GM11168 (cell line): ENCODE data around the gene RAP2C.

Source experiments
- in situ Hi-C: fragments of 300-500 bp; cut with MboI; formaldehyde crosslinking; loops from one replicate; pipeline ENCODE4 v1.12.0; 2022; ENCODE audit warnings: low sequenced_read_pairs; ENCODE audit not compliant: unreplicated experiment

The RAP2C gene

DNA sequence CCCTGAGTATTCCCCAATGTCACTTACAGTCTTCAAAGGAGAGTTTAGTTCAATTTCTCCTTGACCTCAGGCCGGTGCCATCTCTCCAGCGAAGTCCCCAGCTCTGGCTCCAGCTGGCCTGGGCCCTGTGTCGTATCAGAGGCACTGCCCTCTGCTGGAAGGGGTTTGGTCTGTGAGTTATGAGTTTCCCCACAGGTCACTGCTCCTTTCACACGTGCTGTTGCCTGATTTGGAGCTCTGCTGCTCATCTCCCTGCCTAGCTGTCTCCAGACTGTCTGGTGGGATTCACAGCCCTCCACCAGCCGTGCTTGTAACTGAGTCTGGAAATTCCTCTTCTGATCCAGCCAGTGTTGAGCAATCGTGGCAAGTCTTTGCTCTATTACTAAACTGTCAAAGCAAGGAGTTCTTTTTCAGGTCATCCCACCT lies at the start of gene RAP2C:
Gene RAP2C (minus strand): TSS at position 105 of the 426 bp plus-strand sequence. CDS start 2,179 bp downstream, outside the sequence.
- in situ Hi-C loops: loop anchor here (25.0 kb wide), 2 partner anchors 132 to 382 kb away; no protein-coding TSS in a partner anchor

DNA sequence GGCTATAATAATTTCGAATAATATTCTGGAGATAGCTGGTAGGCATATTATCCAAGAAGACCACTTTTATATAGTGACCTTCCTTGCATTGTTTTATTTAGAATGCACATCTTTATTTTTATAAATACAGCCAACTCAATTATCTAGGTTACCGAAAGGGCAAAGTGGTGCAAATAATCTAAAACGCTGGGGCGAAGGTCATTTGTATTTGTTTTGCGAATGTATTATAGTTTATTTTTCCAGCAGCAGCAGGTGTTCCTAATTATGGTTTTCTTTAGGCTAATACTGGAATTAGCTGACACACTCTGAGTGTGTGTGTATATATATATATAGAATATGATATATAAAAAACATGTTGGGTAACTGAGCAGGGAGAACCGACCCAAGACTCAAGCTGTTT lies 48.1 kb upstream of the RAP2C start:
- in situ Hi-C loops: no loop called here

DNA sequence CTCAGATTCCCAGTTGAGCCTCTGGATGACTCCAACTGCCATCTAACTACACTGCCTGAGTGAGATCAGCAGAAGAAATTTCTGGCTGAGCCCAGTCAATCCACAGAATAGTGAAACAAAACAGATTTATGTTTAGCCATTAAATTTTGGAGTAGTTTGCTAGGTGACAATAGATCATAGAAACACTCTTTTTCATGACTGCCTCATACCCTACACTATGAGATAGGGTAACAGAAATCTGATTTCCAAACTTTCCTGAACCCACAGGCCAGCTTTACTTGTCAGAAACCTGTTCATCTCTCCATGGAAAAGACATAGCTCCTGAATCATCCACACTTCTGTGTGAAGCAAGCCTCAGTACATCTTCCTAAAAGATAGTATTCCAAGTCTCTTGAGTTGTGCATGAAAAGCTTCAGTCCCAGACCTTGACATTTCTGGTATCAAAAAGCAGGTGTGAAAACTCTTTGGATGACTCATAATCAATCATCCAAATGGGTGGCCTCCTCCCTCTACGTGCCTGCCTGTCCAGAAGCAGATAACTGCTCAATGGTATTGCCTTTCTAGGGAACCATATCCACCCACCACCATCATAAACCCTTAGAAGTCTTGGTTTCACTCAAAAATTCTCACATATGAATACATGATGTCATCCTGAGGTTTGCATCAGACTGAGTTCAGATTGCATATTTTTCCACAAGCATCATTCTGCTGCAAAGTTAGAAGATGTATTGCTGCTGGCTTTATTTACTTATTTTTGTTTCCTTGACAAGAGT lies 47.5 kb upstream of the RAP2C start:
- in situ Hi-C loops: no loop called here

DNA sequence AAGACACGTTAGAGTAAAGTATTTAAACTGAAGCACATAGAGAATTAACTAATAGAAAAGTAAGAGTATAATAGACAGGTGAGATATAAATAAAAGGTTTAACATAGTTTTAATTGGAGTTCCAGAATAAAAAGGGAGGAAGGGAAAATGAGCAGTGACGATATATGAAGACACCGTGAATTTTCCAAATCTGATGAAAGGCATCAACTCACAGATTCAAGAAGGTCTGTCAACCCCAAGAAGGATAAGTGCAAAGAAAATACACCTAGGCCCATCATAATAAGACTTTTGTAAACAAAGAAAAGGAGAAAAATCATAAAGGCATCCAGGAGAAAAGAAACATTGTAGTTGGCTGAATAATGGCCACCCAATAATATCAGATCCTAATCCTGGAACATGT lies 43.9 kb upstream of the RAP2C start:
- in situ Hi-C loops: no loop called here

DNA sequence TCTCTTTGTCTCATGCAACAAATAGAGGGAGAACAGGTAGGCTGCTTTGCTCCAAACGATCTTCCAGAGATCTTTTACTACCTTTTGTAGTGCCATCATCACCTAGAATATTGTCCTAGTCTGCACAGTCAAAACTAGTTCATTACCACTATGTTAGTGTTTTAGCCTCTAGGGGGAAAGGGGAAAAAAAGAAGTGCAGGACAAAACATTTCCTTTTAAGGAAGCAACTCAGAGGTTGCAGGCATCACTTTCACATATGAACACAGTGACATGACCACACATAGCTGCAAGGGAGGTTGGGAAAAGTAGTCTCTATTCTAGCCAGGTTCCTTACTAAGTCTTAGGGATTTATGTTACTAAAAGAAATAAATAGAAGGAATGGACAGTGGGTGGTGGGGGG lies 39.3 kb upstream of the RAP2C start:
- in situ Hi-C loops: no loop called here

DNA sequence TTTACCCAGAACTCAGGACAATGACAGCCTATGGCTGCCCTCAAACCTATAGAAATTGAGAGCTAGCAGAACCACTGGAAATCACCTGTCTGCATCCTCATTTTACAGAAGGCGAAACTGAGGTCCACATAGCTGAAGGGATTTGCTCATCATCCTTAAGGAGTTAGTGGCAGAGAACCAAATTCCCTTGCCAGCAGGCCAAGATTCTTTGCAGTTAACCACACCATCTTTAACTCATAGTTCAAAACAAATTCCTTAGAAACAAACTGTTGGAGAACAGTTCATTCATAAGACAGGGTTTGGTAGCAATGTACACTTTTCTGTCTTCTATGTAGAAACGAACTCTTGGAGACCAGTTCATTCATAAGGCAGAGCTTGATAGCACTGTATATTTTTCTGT lies 37.9 kb upstream of the RAP2C start:
- in situ Hi-C loops: no loop called here

DNA sequence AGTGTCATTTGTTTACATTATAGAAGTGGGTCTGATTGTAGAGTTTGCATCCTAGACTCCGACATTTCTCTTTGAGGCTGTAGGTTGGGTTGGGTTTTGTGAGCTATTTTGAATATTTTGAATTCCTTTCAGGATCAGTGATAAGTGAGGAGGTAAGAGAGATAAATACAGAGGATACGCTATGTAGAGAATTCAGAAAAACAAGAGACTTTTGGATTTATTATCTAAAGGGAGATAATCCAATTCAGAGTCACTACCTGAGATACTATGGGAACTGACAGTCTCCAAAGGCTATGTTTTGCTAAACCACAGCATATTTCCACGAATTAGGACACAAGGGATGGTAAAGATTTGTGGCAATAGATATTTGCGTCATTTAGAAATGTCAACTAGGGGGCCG lies 16.9 kb upstream of the RAP2C start:
- in situ Hi-C loops: no loop called here

DNA sequence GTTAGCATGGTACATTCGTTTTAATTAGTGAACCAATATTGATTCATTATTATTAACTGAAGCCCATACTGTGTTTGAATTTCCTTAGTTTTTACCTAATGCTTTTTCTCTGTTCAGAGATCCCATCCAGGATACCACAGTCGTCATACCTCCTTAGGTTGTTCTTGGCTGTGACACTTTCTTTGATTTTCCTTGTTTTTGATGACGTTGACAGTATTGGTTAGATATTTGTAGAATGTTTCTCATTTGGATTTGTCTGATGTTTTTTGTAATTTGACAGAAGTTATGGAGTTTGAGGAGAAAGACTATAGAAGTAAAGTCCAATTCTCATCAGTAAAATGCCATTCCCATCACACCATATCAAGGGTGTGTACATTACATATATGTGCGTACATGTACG lies 16.2 kb upstream of the RAP2C start:
- in situ Hi-C loops: no loop called here

DNA sequence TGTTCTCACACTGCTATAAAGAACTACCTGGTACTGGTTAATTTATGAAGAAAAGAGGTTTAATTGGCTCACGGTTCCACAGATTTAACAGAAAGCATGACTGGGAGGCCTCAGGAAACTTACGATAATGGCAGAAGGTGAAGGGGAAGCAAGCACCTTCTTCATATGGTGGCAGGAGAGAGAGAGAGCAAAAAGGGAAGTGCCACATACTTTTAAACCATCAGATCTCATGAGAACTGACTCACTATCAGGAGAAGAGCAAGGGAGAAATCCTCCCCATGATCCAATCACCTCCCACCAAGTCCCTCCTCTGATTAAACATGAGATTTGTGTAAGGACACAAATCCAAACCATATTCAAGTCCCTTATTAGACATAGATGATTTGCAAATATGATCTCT lies 12.3 kb upstream of the RAP2C start:
- in situ Hi-C loops: no loop called here

DNA sequence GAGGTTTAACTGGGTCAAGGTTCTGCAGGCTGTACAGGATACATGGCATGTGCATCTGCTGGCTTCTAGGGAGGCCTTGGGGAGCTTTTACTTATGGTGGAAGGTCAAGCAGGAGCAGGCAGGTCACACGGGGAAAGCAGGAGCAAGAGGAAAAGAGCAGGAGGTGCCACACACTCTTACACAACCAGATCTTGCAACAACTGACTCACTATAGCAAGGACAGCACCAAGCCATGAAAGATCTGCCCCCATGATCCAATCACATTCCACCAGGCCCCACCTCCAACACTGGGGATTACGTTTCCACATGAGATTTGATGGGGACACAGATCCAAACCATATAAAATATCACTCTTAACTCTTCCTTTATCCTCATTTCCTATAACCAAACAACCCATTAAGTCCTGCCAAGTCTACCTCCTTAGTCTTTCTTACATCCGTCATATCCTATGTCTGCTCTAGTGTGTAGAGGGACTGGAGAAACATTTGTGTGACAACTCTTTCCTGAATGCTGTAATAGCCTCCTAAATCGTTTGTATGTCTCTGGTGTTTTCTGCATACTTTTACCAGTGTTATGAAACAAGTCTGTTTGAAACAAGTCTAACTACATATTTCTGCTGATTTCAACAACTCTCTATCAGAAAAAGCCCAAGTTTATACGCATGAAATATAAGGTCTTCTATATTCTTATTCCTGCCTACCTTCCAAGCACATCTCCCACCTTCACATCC lies 8.3 kb upstream of the RAP2C start:
- in situ Hi-C loops: no loop called here

DNA sequence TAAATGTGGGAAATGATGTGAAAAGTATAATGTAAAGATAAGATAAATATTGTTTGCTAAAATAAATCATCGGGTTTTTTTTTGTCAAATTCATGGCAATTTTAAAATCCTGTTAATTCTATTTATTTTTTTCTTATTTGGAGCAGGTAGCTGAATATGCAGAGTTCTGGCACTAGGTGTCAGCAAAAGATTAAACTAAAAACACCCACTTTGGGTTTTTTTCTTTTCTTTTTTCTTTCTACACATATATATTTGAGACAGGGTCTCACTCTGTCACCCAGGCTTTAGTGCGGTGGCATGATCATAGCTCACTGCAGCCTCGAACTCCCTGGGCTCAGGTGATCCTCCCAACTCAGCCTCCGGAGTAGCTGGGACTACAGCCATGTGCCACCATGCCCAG lies 6.9 kb upstream of the RAP2C start:
- in situ Hi-C loops: no loop called here

DNA sequence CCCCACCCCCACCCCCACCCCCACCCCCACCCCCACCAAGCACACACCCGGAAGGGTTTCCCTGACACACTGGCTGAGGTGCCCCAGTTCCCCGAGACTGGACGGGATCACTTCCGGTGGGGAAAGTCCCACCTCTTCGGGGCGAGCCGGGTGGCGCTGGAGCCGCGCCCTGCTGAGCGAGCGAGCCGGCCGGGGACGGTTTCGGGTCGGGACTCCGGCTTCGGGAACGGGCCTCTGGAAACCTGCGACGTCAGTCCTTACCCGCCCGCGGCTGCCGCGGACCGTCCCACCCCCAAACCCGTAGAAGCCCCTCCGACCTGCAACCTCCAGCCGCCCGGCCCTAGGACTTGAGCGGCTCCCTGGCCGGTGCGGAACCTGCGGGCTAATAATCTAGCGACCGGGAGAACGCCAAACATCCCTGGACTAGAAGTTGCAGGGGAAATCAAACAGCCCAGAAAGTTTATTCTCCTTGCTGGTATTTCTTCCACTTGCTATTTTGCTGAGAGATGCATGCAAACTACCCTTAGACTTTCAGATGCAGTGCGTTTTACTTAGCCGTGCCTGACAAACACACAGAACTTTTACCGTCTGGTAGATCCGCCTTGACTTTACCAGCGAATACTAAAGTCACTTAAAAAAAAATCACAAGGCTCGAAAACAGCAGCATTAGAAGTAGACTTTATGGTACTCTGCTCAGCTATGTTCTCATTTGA lies 991 bp downstream of the RAP2C start:
- in situ Hi-C loops: loop anchor here (25.0 kb wide), 2 partner anchors 131 to 381 kb away; no protein-coding TSS in a partner anchor

DNA sequence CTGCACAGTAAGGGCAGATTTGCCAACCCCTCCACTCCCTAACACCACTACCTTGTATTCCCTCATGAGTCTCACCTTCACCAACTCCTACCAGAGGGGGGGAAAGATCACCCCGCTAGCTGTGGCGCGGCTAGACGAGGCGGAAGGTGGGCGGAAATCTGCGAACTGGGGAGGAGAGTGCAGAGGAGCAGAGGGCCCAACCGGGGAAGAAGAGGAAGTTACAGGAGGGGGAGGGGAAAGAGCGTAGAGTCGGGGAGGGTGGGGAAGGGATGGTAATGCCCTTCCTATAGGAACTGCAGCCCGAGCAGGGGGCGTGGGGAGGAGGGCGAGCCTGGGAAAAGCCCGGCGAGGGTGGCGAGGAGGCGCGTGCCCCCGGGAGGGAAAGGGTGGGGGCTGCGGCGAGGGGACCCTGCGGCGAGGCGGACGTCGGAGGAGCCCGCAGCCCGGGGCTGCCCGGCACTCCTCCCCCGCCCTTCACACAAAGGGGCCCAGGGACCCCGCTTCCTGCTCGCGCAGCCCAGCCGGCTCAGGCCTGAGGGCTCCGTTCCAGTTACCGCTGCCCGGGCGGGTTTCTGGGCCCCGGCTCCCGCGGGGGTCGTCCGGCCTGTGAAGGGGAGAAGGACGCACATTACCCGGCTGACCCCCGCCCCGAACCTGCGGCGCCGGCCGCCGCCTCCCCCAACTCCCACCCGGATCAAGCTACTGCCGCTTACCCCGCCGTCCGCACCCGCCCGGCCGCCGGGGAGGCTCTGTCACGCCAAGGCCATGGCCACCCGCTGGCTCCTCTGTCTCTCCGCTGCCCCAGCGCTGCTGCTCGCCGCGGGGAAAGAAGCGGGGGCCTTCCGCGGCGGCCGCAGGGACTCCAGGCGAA lies 1.8 kb downstream of the RAP2C start:
- in situ Hi-C loops: loop anchor here (25.0 kb wide), 2 partner anchors 130 to 380 kb away; no protein-coding TSS in a partner anchor

DNA sequence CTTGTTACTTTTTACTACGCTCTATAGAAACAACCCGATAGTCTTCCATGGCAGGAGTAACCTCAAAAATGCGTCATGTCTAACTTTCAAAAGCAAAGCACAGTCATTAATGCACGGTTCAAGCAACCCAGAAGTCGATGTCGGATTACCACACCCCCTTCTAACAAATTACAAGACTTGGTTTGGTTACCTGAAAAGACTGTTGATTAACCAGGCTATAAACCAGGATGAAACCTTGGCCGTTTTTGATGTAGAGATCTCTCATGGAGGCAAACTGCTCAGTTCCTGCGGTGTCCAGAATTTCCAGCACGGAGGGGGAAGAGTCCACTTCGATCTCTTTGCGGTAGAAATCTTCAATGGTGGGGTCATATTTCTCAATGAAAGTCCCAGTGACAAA lies 2.4 kb downstream of the RAP2C start:
- in situ Hi-C loops: loop anchor here (25.0 kb wide), 2 partner anchors 130 to 380 kb away; no protein-coding TSS in a partner anchor

DNA sequence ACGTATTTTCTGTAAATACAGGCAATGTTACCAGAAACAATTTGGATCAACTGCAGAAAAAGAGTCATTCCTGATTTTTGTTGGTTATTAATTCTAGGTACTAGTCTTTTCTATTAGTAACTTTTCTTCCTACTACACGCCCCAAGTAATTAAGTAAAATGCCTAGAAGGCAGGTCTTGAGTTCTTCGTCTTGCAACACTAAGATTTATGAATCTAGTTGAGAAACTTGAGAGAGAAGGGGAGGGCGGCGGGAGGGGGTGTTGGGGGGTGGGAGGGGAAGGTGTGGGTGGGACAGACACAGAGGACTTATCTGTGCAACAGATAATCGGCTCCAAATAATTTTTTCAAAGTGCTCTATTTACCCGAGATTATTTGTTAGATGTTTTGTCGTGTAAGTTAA lies 3.0 kb downstream of the RAP2C start:
- in situ Hi-C loops: loop anchor here (25.0 kb wide), 2 partner anchors 129 to 379 kb away; no protein-coding TSS in a partner anchor

DNA sequence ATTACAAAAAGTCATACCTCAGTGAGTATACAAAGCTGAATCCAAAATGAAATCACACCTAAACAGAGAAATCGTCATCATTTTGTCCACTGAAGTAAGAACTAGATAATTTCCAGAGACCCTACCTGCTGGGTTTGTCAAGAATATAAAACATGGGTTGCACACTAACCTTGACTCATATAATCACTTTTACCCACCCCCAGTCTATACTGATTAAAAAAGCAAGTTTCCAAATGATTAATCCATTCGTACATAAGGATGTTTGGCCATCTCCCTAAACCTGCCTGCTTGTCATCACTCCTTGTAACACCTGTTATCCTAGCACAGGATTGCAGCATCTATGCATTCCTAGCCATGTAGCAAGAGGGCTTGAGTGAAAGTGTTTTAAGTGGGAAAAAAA lies 4.7 kb downstream of the RAP2C start:
- in situ Hi-C loops: loop anchor here (25.0 kb wide), 2 partner anchors 127 to 377 kb away; no protein-coding TSS in a partner anchor

DNA sequence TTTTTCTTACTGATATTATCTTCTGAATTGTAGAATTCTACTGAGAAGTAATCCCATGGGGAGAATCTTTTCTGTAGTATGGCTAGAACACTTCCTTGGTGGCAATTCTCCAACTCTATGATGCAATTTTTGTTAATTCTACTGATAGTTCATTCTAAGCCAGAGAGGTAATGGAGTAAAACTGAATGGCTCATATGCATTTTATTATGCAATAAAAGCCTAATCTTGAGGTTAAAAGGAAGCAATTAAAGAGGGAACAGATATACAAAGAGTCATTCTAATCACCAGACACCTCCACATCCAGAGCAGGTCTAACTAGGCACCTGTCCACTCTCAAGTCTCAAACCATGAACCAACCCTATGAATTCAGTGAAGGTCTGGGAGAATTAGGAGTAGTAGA lies 9.7 kb downstream of the RAP2C start:
- in situ Hi-C loops: loop anchor here (25.0 kb wide), 2 partner anchors 122 to 372 kb away; no protein-coding TSS in a partner anchor

DNA sequence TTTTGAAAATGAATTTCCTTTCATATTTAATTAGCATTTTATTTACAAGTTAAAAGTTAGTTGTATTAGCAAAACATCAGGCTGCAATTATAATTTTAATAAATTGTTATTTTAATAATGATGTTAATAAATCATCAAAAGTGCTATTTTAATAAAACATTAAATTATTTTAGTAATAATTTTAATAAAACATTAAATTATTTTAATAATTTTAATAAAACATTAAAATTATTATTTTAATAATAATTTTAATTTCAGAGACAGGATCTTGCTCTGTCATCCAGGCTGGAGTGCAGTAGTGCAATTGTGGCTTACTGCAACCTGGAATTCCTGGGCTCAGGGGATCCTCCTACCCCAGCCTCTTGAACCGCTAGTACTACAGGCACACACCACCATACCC lies 10.8 kb downstream of the RAP2C start:
- in situ Hi-C loops: loop anchor here (25.0 kb wide), 2 partner anchors 121 to 371 kb away; no protein-coding TSS in a partner anchor

DNA sequence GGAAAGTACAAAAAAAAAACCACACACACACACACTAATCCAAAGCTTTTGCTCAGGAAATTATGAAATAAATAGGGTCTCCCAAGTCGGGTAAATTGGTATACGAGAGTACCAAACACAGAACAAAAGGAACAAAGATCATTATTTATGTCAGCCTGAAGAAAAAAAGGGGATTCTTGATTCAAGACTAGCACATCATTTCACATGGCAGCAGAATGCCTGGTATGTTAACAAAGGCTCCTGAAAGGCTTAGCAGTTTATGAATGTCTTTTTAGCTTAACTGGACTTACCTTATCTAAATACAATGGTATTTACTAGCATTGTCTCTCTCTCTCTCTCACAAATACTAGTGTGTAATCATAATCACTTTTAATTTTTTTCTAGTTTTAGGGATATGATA lies 11.3 kb downstream of the RAP2C start:
- in situ Hi-C loops: loop anchor here (25.0 kb wide), 2 partner anchors 121 to 371 kb away; no protein-coding TSS in a partner anchor
